DOHH2 (cell line): Measurements from ENCODE around the gene CFAP91.

Experiments
- CTCF ChIP-seq: fragments of 200-600 bp; sonication (generic); IDR thresholded peaks from one replicate; pipeline ENCODE4 v1.5.1; 2014; ENCODE audit warnings: antibody characterized with exemption, mild to moderate bottlenecking, low read depth, low read length; ENCODE audit not compliant: poor library complexity, severe bottlenecking
- EZH2phosphoT487 ChIP-seq: fragments of 200-600 bp; sonication (generic); IDR thresholded peaks from 2 replicates; pipeline ENCODE4 v1.6.1; 2017; ENCODE audit warnings: borderline replicate concordance, mild to moderate bottlenecking, antibody characterized with exemption, low read length, moderate library complexity, mixed read lengths

DNA sequence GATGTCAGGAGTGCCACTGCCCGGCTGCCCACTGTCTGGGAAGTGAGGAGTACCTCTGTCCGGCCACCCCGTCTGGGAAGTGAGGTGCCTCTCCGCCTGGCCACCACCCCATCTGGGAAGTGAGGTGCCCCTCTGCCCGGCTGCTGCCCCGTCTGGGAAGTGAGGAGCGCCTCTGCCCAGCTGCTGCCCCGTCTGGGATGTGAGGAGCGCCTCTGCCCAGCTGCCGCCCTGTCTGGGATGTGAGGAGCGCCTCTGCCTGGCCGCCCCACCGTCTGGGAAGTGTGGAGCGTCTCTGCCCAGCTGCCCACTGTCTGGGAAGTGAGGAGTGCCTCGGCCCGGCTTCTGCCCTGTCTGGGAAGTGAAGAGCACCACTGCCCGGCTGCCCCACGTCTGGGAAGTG, 28.9 kb upstream of the CFAP91 start:
- TF ChIP-seq CTCF: no peak
- TF ChIP-seq EZH2phosphoT487: no peak
